Cortex of kidney (tissue), 1 donor: ENCODE data around the gene MYB.
"Not testable (repeated sequence)": the region's sequence is repeated elsewhere in the genome, so short reads cannot be mapped to it uniquely, and the experiment has no call there.

Experiments
- DNase-seq: peaks from one replicate; lab custom pipeline; 2025; lab: John Stamatoyannopoulos, UW

MYB gene

GRCh38 chr6:135180542-135181332, at the start of gene MYB:
MYB (plus strand) TSS chr6:135181308; CDS start chr6:135181514, 206 bp downstream.
- no peak for DNase-seq

GRCh38 chr6:135132776-135133175, 48.3 kb upstream of the MYB start:
- no peak for DNase-seq

- DNase-seq: no peak
These were observed 45.3 kb upstream of the MYB start for GRCh38 chr6:135135835-135136234.

- DNase-seq: no peak
These were observed 43.3 kb upstream of the MYB start for GRCh38 chr6:135137826-135138225.

- DNase-seq: no peak
These were observed 39.9 kb upstream of the MYB start for GRCh38 chr6:135141182-135141581.

- DNase-seq: no peak
These were observed 39.4 kb upstream of the MYB start for GRCh38 chr6:135141728-135142127.

GRCh38 chr6:135142232-135142631, 38.9 kb upstream of the MYB start:
- DNase-seq: not testable (repeated sequence)

GRCh38 chr6:135144673-135145062, 36.4 kb upstream of the MYB start:
- no peak for DNase-seq

- DNase-seq: no peak
These were observed 35.9 kb upstream of the MYB start for GRCh38 chr6:135145063-135145800.

- no peak for DNase-seq
These were observed 34.8 kb upstream of the MYB start for GRCh38 chr6:135146162-135146934.

GRCh38 chr6:135147637-135148592, 33.2 kb upstream of the MYB start:
- DNase-seq: no peak

- DNase-seq: no peak
These were observed 32.2 kb upstream of the MYB start for GRCh38 chr6:135148889-135149288.

GRCh38 chr6:135149376-135149775, 31.7 kb upstream of the MYB start:
- no peak for DNase-seq

- not testable (repeated sequence) for DNase-seq
These were observed 30.6 kb upstream of the MYB start for GRCh38 chr6:135150481-135150880.

GRCh38 chr6:135154125-135154524, 27.0 kb upstream of the MYB start:
- DNase-seq: not testable (repeated sequence)

GRCh38 chr6:135158397-135158796, 22.7 kb upstream of the MYB start:
- no peak for DNase-seq

- no peak for DNase-seq
These were observed 21.6 kb upstream of the MYB start for GRCh38 chr6:135159531-135159930.

GRCh38 chr6:135161411-135162395, 19.4 kb upstream of the MYB start:
- no peak for DNase-seq

- no peak for DNase-seq
These were observed 18.2 kb upstream of the MYB start for GRCh38 chr6:135162678-135163439.

GRCh38 chr6:135163440-135163738, 17.7 kb upstream of the MYB start:
- DNase-seq: no peak
